Measurements from ENCODE around the gene ANKRD12.
A peak's percentile ranks its signal among the peaks of the same experiment; 100 is the strongest.

Gene ANKRD12

DNA sequence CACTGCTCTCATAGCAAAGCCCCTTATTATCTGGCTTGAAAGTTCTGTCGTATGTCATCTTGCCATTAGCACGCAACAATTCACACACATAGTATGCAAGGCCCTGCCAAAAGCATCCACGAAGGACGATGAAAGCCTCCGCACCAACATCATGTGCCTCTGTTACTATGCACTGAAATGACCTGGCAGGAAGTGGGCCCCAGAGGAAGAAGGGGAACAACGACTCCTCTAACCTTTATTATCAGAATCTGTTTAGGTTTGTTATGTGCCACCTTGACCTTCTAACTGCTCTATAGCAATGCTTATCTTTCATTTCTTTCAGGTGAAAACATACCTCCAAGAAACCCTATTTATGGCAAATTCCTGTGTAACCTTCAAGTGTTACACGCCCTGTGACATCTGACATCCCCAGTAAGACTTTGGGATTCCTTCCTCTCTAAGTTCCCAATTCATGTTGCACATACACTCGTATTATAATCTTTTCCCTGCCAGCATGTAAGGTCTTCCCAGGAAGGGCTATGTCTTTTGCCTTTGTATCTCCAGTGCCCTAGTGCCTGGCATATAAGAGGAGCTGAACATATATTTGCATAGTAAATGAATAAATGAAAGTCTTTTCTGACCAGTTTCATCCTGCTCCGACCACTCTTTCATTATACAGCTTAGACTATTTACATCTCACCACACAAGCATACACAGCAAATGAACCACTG lies 41.1 kb upstream of the ANKRD12 start:
- H3K9me3 ChIP-seq (ENCODE audit: control insufficient read depth in 2 of 2, low read length in 2 of 2) = no peaks in the 10 kb centered on the region
- H3K4me1 ChIP-seq (ENCODE audit: control insufficient read depth in 2 of 2, insufficient read depth in 2 of 2, low read length in 2 of 2) = peaks cover 7 to 14% of the 10 kb centered on the region in 2 donors
- H3K4me3 ChIP-seq (ENCODE audit: low read length in 2 of 2) = no peak overlapping the region
- no peak overlapping the region for H3K9ac ChIP-seq (ENCODE audit: low read depth in 1 of 2, low read length in 2 of 2)
- H3K36me3 ChIP-seq (ENCODE audit: control insufficient read depth in 2 of 2, insufficient read depth in 2 of 2, low read length in 2 of 2) = no peaks in the 10 kb centered on the region
- H3K27me3 ChIP-seq (ENCODE audit: control insufficient read depth in 2 of 2, insufficient read depth in 2 of 2, low read length in 2 of 2) = no peaks in the 10 kb centered on the region
- peak overlapping the region; percentile 0 to 57 for H3K27ac ChIP-seq (ENCODE audit: low read depth in 2 of 2, low read length in 2 of 2)

DNA sequence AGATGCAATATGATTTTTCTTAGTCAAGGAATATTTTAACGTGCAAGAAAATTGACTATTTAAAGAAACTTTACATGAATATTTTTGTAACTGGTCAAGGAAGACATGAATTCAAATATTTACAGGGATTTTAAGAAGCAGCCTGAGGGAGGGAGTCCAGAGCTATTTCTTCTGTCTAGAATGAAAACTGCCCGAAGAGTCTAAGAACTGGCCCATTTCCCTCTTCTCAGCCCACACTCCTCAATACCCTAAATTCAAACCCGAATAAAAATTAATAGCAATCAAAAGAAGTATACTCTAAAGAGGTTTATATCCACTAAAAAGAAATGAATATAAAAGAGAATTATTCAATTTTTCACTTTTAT lies 40.6 kb upstream of the ANKRD12 start:
- no peaks in the 10 kb centered on the region for H3K9me3 ChIP-seq (ENCODE audit: control insufficient read depth in 2 of 2, low read length in 2 of 2)
- H3K4me1 ChIP-seq (ENCODE audit: control insufficient read depth in 2 of 2, insufficient read depth in 2 of 2, low read length in 2 of 2) = peaks cover 7 to 14% of the 10 kb centered on the region in 2 donors
- no peak overlapping the region for H3K27ac ChIP-seq (ENCODE audit: low read depth in 2 of 2, low read length in 2 of 2)
- no peak overlapping the region for H3K4me3 ChIP-seq (ENCODE audit: low read length in 2 of 2)
- no peaks in the 10 kb centered on the region for H3K36me3 ChIP-seq (ENCODE audit: control insufficient read depth in 2 of 2, insufficient read depth in 2 of 2, low read length in 2 of 2)
- H3K9ac ChIP-seq (ENCODE audit: low read depth in 1 of 2, low read length in 2 of 2) = no peak overlapping the region
- no peaks in the 10 kb centered on the region for H3K27me3 ChIP-seq (ENCODE audit: control insufficient read depth in 2 of 2, insufficient read depth in 2 of 2, low read length in 2 of 2)

DNA sequence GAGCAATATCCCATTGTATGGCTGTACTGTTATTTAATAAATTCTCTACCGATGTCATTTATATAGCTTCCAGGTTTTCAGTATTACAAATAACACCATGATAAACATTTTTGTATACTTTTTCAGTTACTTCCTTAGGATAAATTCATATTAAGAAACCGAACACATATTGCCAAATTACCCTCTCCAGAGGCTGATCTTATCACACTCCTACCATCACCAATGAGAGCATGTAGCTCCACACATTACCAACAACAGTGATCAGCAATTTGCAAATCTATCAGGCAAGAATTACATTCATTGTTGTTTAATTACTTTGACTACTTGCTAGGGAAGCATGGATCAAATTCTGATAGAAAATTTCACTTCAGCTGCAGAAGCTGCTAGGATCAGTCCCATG lies 39.9 kb upstream of the ANKRD12 start:
- Histone ChIP-seq H3K4me1 (ENCODE audit: control insufficient read depth in 2 of 2, insufficient read depth in 2 of 2, low read length in 2 of 2) (peaks cover 7 to 14% of the 10 kb centered on the region in 2 donors), H3K4me3 (ENCODE audit: low read length in 2 of 2) (no peak overlapping the region), H3K36me3 (ENCODE audit: control insufficient read depth in 2 of 2, insufficient read depth in 2 of 2, low read length in 2 of 2) (no peaks in the 10 kb centered on the region), H3K9me3 (ENCODE audit: control insufficient read depth in 2 of 2, low read length in 2 of 2) (no peaks in the 10 kb centered on the region), H3K27ac (ENCODE audit: low read depth in 2 of 2, low read length in 2 of 2) (no peak overlapping the region), H3K27me3 (ENCODE audit: control insufficient read depth in 2 of 2, insufficient read depth in 2 of 2, low read length in 2 of 2) (no peaks in the 10 kb centered on the region), H3K9ac (ENCODE audit: low read depth in 1 of 2, low read length in 2 of 2) (no peak overlapping the region)

DNA sequence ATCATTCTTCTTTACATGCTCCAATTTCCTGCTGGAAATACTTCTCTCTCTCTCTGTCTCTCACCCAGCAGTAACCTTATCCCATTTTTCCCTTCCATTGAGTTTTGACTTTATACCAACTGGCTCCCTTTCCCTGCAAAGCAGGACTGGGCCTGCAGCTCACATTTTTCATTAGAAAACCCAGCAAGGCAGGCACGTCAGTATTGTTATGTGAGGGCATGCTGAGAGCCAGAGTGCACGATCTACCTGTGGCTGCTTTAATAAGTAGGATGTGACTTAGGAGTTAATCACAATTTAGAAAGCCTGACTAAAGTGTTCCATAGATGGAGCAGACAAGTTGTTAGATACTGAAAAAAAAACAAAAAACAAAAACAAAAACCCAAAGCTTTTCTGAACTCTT lies 39.2 kb upstream of the ANKRD12 start:
- H3K27me3 ChIP-seq (ENCODE audit: control insufficient read depth in 2 of 2, insufficient read depth in 2 of 2, low read length in 2 of 2) = no peaks in the 10 kb centered on the region
- no peak overlapping the region for H3K9ac ChIP-seq (ENCODE audit: low read depth in 1 of 2, low read length in 2 of 2)
- no peak overlapping the region for H3K27ac ChIP-seq (ENCODE audit: low read depth in 2 of 2, low read length in 2 of 2)

DNA sequence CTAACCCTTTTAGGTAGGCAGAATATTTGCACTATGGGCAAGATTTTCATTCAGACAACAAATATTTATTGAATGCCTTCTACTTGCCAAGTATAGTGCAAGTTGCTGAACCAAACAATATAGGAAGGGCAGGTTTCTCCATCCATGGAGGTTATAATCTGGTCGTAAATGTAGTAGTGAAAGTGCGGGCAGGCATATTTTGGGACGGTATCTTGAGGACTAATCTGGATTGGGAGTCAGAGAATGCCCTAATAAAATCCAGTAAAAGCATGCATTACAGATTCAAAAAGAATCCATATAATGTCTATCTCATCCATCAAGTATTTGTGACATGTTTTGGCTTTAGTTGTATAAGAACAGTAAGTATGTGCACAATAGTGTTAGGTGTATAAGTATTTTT lies 35.8 kb upstream of the ANKRD12 start:
- Histone ChIP-seq H3K27me3 (ENCODE audit: control insufficient read depth in 2 of 2, insufficient read depth in 2 of 2, low read length in 2 of 2) (no peaks in the 10 kb centered on the region), H3K9ac (ENCODE audit: low read depth in 1 of 2, low read length in 2 of 2) (no peak overlapping the region), H3K36me3 (ENCODE audit: control insufficient read depth in 2 of 2, insufficient read depth in 2 of 2, low read length in 2 of 2) (no peaks in the 10 kb centered on the region), H3K4me1 (ENCODE audit: control insufficient read depth in 2 of 2, insufficient read depth in 2 of 2, low read length in 2 of 2) (peaks cover 17 to 24% of the 10 kb centered on the region in 2 donors), H3K9me3 (ENCODE audit: control insufficient read depth in 2 of 2, low read length in 2 of 2) (no peaks in the 10 kb centered on the region), H3K27ac (ENCODE audit: low read depth in 2 of 2, low read length in 2 of 2) (no peak overlapping the region), H3K4me3 (ENCODE audit: low read length in 2 of 2) (no peak overlapping the region)

More for the DNA sequence above, 39.2 kb upstream of the ANKRD12 start:
- Histone ChIP-seq H3K9me3 (ENCODE audit: control insufficient read depth in 2 of 2, low read length in 2 of 2) (no peaks in the 10 kb centered on the region), H3K36me3 (ENCODE audit: control insufficient read depth in 2 of 2, insufficient read depth in 2 of 2, low read length in 2 of 2) (no peaks in the 10 kb centered on the region), H3K4me1 (ENCODE audit: control insufficient read depth in 2 of 2, insufficient read depth in 2 of 2, low read length in 2 of 2) (peaks cover 7 to 13% of the 10 kb centered on the region in 2 donors), H3K4me3 (ENCODE audit: low read length in 2 of 2) (no peak overlapping the region)

DNA sequence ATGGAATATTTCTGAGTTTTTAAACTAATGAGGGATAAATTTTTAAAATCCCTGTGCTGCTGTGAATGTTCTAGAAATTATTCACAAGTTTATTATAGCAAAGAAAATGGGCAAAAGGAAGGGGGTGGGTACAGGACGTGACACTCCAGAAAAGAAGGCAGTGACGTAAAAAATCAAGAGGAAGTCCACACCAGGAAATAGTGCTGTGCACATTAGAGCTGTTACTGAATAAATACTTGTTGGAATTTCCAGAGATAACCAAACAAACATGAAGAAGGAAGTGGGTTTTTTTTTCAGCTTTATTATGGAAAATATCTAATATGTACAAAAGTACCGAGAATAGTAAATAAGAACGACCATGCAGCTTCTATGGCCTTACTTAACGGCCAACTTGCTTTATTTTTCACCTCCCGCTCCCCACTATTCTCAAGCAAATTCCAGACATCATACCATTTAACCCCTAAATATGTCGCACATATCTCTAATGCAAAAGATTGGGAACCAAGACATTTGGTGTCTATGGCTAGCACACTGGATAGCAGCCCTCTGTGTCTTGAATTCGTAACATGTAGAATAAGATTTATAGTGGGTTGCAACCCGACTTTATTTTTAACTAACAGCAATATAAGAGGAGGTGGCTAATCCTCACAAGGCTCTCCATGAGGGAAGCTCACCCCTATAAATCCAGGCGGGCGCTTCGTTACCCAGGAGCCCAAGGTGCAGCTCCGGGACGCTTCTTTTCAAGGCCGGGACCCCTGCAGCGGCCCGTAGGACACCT lies 34.7 kb upstream of the ANKRD12 start:
- H3K27me3 ChIP-seq (ENCODE audit: control insufficient read depth in 2 of 2, insufficient read depth in 2 of 2, low read length in 2 of 2) = no peaks in the 10 kb centered on the region
- H3K4me1 ChIP-seq (ENCODE audit: control insufficient read depth in 2 of 2, insufficient read depth in 2 of 2, low read length in 2 of 2) = peaks cover 26 to 32% of the 10 kb centered on the region in 2 donors
- H3K9ac ChIP-seq (ENCODE audit: low read depth in 1 of 2, low read length in 2 of 2) = peak overlapping the region; percentile 78 to 93

DNA sequence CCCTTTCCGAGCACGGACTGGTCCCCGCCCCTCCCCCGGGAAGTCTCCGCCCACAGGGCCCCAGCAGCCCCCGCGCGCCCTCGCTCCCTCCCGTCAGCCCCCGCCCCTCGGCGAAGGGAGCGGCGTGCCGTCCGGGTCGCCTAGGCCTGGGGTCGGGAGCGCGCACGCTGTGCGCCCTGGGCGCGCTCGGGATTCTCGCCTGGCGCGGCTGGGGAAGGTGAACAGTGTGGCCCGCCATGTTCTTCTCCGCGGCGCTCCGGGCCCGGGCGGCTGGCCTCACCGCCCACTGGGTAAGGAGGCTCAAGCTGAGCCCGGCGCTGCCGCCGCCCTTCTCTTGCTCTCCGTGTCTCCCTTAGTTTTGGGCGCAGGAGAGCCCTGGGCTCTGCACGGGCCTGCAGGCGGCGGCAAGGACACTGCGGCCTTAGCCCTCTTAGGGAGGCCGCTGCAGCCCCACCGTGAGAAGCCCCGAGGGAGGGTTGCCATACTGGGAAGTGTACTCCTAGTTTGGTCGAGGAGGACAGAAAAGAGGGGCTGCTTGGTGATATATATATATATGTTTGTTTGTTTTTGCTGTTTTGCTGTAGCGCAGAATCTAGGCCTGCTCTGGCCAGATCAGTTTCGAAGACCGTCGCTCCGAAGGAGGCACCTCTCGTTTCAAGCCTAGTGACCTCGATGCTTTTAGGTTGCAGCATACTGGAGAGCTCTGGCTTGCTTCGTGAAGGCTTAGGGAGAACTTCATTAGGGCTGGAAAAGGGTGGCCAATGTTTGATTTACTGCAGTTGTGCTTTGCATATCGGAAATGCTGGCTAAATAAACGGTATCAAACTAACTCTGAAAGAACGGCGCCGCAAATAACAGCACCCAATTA lies 33.8 kb upstream of the ANKRD12 start, which contains the start of gene NDUFV2:
NDUFV2 (plus strand) TSS at position 192 of the 868 bp plus-strand sequence; CDS start at position 237, 45 bp downstream.
- peak within 1 kb of the TSS; percentile 87 to 91 for H3K27ac ChIP-seq (ENCODE audit: low read depth in 2 of 2, low read length in 2 of 2)
- H3K4me1 ChIP-seq (ENCODE audit: control insufficient read depth in 2 of 2, insufficient read depth in 2 of 2, low read length in 2 of 2) = peaks cover 35 to 40% of the 10 kb centered on the region in 2 donors
- peak within 1 kb of the TSS; percentile 90 to 95 for H3K4me3 ChIP-seq (ENCODE audit: low read length in 2 of 2)
- peak within 1 kb of the TSS; percentile 93 for H3K9ac ChIP-seq (ENCODE audit: low read depth in 1 of 2, low read length in 2 of 2)
- no peaks in the 10 kb centered on the region for H3K9me3 ChIP-seq (ENCODE audit: control insufficient read depth in 2 of 2, low read length in 2 of 2)
- H3K36me3 ChIP-seq (ENCODE audit: control insufficient read depth in 2 of 2, insufficient read depth in 2 of 2, low read length in 2 of 2) = no peaks in the 10 kb centered on the region
- no peaks in the 10 kb centered on the region for H3K27me3 ChIP-seq (ENCODE audit: control insufficient read depth in 2 of 2, insufficient read depth in 2 of 2, low read length in 2 of 2)

More for the DNA sequence above, 34.7 kb upstream of the ANKRD12 start:
- H3K36me3 ChIP-seq (ENCODE audit: control insufficient read depth in 2 of 2, insufficient read depth in 2 of 2, low read length in 2 of 2) = no peaks in the 10 kb centered on the region
- peak overlapping the region; percentile 87 to 91 for H3K27ac ChIP-seq (ENCODE audit: low read depth in 2 of 2, low read length in 2 of 2)
- H3K9me3 ChIP-seq (ENCODE audit: control insufficient read depth in 2 of 2, low read length in 2 of 2) = no peaks in the 10 kb centered on the region
- H3K4me3 ChIP-seq (ENCODE audit: low read length in 2 of 2) = peak overlapping the region; percentile 82 to 90

DNA sequence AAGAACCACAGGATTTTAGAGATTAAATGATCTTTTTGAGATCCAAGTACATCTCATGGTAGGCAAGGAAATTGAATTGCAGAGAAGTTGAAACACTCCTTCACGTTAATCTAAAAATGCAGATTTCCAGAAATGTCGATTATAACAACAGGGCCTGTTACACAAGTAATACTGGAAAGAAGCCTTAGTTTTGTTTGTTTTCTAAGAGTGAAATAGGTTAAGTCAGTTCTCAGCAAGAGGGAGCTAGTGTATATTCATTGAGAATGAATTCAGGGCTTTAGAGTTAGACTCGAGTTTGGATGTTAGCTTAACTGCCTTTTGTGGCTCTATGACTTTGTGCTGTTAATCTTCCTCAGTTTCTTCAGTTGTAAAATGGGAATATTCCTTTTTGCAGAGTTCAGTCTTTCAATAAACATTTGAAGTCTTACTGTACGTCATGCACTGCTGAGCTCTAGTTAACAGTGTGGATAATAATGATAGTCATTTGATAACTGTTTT lies 33.2 kb upstream of the ANKRD12 start:
- H3K27ac ChIP-seq (ENCODE audit: low read depth in 2 of 2, low read length in 2 of 2) = peak overlapping the region; percentile 87 to 91
- no peaks in the 10 kb centered on the region for H3K36me3 ChIP-seq (ENCODE audit: control insufficient read depth in 2 of 2, insufficient read depth in 2 of 2, low read length in 2 of 2)
- no peaks in the 10 kb centered on the region for H3K27me3 ChIP-seq (ENCODE audit: control insufficient read depth in 2 of 2, insufficient read depth in 2 of 2, low read length in 2 of 2)
- peaks cover 38 to 40% of the 10 kb centered on the region in 2 donors for H3K4me1 ChIP-seq (ENCODE audit: control insufficient read depth in 2 of 2, insufficient read depth in 2 of 2, low read length in 2 of 2)
- no peaks in the 10 kb centered on the region for H3K9me3 ChIP-seq (ENCODE audit: control insufficient read depth in 2 of 2, low read length in 2 of 2)
- H3K4me3 ChIP-seq (ENCODE audit: low read length in 2 of 2) = peak overlapping the region; percentile 90 to 95
- H3K9ac ChIP-seq (ENCODE audit: low read depth in 1 of 2, low read length in 2 of 2) = peak overlapping the region; percentile 93

DNA sequence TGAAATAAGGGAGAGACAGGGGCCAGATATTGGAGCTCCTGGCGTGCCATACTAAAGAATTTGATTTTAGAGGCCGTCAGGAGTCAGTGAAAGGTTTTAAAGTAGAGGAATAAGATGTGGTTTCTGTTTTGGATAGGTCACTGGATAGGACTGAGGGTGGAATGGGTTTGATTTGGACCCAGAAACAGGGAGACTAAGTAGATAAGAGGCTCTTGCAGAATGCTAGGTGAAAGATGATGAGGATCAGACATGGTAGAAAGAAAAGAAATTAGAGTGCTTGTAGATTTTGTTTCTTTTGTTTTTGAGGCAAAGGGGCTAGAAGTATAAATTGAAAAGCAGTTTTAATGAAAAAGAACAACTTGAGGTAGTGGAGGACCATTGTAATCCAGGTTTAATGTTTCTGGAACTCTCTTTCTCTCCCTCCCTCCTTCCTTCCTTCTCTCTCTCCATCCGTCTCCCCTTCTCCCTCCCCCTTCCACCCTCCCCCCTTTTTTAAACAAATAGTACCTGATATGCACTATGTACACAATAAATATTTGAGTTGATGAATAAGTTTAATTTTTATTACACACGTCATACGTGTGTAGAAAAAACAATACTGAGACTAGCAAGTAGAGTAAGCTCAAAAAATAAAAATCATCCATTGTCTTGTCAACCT lies 32.2 kb upstream of the ANKRD12 start:
- H3K4me1 ChIP-seq (ENCODE audit: control insufficient read depth in 2 of 2, insufficient read depth in 2 of 2, low read length in 2 of 2) = peaks cover 40 to 43% of the 10 kb centered on the region in 2 donors

More for the DNA sequence above, 32.2 kb upstream of the ANKRD12 start:
- Histone ChIP-seq H3K36me3 (ENCODE audit: control insufficient read depth in 2 of 2, insufficient read depth in 2 of 2, low read length in 2 of 2) (no peaks in the 10 kb centered on the region), H3K9me3 (ENCODE audit: control insufficient read depth in 2 of 2, low read length in 2 of 2) (no peaks in the 10 kb centered on the region), H3K27ac (ENCODE audit: low read depth in 2 of 2, low read length in 2 of 2) (peak overlapping the region; percentile 87 to 91), H3K4me3 (ENCODE audit: low read length in 2 of 2) (peak overlapping the region; percentile 90 to 95), H3K27me3 (ENCODE audit: control insufficient read depth in 2 of 2, insufficient read depth in 2 of 2, low read length in 2 of 2) (no peaks in the 10 kb centered on the region), H3K9ac (ENCODE audit: low read depth in 1 of 2, low read length in 2 of 2) (peak overlapping the region; percentile 93)

Measured in mucosa of rectum (tissue), 2 donors.